ENCODE measurements around the gene XIRP1. TPM values are rescaled to one million over a fixed set of nuclear protein-coding genes. Genes with fewer than 3 reads are reported as not detected.

XIRP1 gene
- total and polyA plus RNA-seq, 9 donors = 0.04 to 0.13 (median 0.11) TPM; not detected in 5

GRCh38 chr3:39148435-39149058, 43.8 kb downstream of the XIRP1 start:
- peak in 1 of 5 donors; percentile 29 for DNase-seq

GRCh38 chr3:39147711-39148434, 44.5 kb downstream of the XIRP1 start:
- TF ChIP-seq POLR2A (IDR thresholded peaks at IDR 0.05) = no peak
- no peak for TF ChIP-seq EP300 (IDR thresholded peaks at IDR 0.05)
- TF ChIP-seq CTCF (IDR thresholded peaks at IDR 0.05) = no peak
- 22 to 37% (median 33%) methylated on average over 9 of the region's 9 CpGs for WGBS, 3 donors
- Histone ChIP-seq H3K4me3 (no peak overlapping the region), H3K4me1 (ENCODE audit: insufficient read depth) (peaks cover 38% of the 10 kb centered on the region), H3K9me3 (no peaks in the 10 kb centered on the region), H3K27me3 (no peaks in the 10 kb centered on the region), H3K27ac (peak overlapping the region in 1 of 2 donors; percentile 56), H3K36me3 (no peaks in the 10 kb centered on the region)
- peak in 2 of 5 donors; percentile 42 to 45 for DNase-seq
- intact Hi-C loops (cut with DNase I) = loop anchor here in 2 of 4 donors (5.0 kb wide), 2 partner anchors 39 to 41 kb away; partner anchors contain the start of genes GORASP1 (in 1 of the 2) and TTC21A (in 1 of the 2)

More at GRCh38 chr3:39148435-39149058, 43.8 kb downstream of the XIRP1 start:
- Histone ChIP-seq H3K36me3 (no peaks in the 10 kb centered on the region), H3K4me1 (ENCODE audit: insufficient read depth) (peaks cover 38% of the 10 kb centered on the region), H3K4me3 (no peak overlapping the region), H3K9me3 (no peaks in the 10 kb centered on the region), H3K27ac (peak overlapping the region in 1 of 2 donors; percentile 95), H3K27me3 (no peaks in the 10 kb centered on the region)
- TF ChIP-seq CTCF (IDR thresholded peaks at IDR 0.05) (no peak), POLR2A (IDR thresholded peaks at IDR 0.05) (no peak), EP300 (IDR thresholded peaks at IDR 0.05) (no peak)
- intact Hi-C loops (cut with DNase I) = loop anchor here in 2 of 4 donors (5.0 kb wide), 2 partner anchors 39 to 41 kb away; partner anchors contain the start of genes GORASP1 (in 1 of the 2) and TTC21A (in 1 of the 2)
- 48 to 60% (median 54%) methylated on average over 9 of the region's 9 CpGs for WGBS, 3 donors

- peak; percentile 80 to 84 (median 80) for DNase-seq
- intact Hi-C loops (cut with DNase I) = loop anchor here in 2 of 4 donors (5.0 kb wide), 2 partner anchors 40 kb away; partner anchors contain the start of genes GORASP1 (in 1 of the 2) and TTC21A (in 1 of the 2)
- 12 to 19% (median 13%) methylated on average over 14 to 15 of the region's 15 CpGs for WGBS, 3 donors
- no peak for TF ChIP-seq POLR2A (IDR thresholded peaks at IDR 0.05)
- no peak for TF ChIP-seq CTCF (IDR thresholded peaks at IDR 0.05)
- no peak for TF ChIP-seq EP300 (IDR thresholded peaks at IDR 0.05)
- Histone ChIP-seq H3K4me1 (ENCODE audit: insufficient read depth) (peaks cover 38% of the 10 kb centered on the region), H3K4me3 (no peak overlapping the region), H3K27ac (peak overlapping the region; percentile 14 to 56), H3K9me3 (no peaks in the 10 kb centered on the region), H3K27me3 (no peaks in the 10 kb centered on the region), H3K36me3 (no peaks in the 10 kb centered on the region)
Observed at GRCh38 chr3:39146611-39147591, 45.5 kb downstream of the XIRP1 start.

Measured in ovary (tissue), 9 donors.